Neural progenitor cell (in vitro differentiated cells): ENCODE results near the gene NDUFAF7. TPM values are rescaled to one million over a fixed set of nuclear protein-coding genes. Genes with fewer than 3 reads are reported as not detected.

Source experiments
- DNase-seq: peaks from one replicate; pipeline ENCODE4 v3.0.0-alpha.2; 2016; ENCODE audit warnings: low spot score
- H2AFZ ChIP-seq: fragments of 200-600 bp; sonication (generic); replicated peaks from 2 replicates; pipeline ENCODE4 v1.6.1; 2016; ENCODE audit warnings: antibody characterized with exemption
- H3F3A ChIP-seq: fragments of 200-600 bp; sonication (generic); 2 replicates; pipeline ENCODE4 v1.6.1; 2016; ENCODE audit warnings: antibody characterized with exemption, low read depth
- H3K27ac ChIP-seq: fragments of 200-600 bp; sonication (generic); 2 replicates; pipeline ENCODE4 v1.5.1; 2016; ENCODE audit warnings: mild to moderate bottlenecking
- H3K27me3 ChIP-seq: fragments of 200-600 bp; sonication (generic); 2 replicates; pipeline ENCODE4 v1.6.1; 2016; ENCODE audit warnings: mild to moderate bottlenecking, moderate library complexity
- H3K36me3 ChIP-seq: fragments of 200-600 bp; sonication (generic); 2 replicates; pipeline ENCODE4 v1.5.1; 2016
- H3K4me1 ChIP-seq: fragments of 200-600 bp; sonication (generic); 2 replicates; pipeline ENCODE4 v1.6.1; 2016; ENCODE audit warnings: mixed run types
- H3K4me2 ChIP-seq: fragments of 200-600 bp; sonication (generic); 2 replicates; pipeline ENCODE4 v1.6.1; 2016
- H3K4me3 ChIP-seq: fragments of 200-600 bp; sonication (generic); 2 replicates; pipeline ENCODE4 v1.5.1; 2016
- H3K79me2 ChIP-seq: fragments of 200-600 bp; sonication (generic); 2 replicates; pipeline ENCODE4 v1.6.1; 2016; ENCODE audit warnings: low read depth
- H3K9ac ChIP-seq: fragments of 200-600 bp; sonication (generic); 2 replicates; pipeline ENCODE4 v1.6.1; 2016
- H3K9me3 ChIP-seq: fragments of 200-600 bp; sonication (generic); 2 replicates; pipeline ENCODE4 v1.5.1; 2016; ENCODE audit warnings: low read depth
- H4K20me1 ChIP-seq: fragments of 200-600 bp; sonication (generic); 2 replicates; pipeline ENCODE4 v1.6.1; 2016; ENCODE audit warnings: low read depth
- H3K27ac Mint-ChIP-seq: 3 replicates; pipeline ENCODE4 v1.8.0; 2021; ENCODE audit warnings: mixed read lengths
- H3K27me3 Mint-ChIP-seq: 2 replicates; pipeline ENCODE4 v1.8.0; 2022; ENCODE audit warnings: low read depth, mild to moderate bottlenecking, inconsistent platforms, moderate library complexity, mixed read lengths; ENCODE audit not compliant: insufficient read depth
- H3K36me3 Mint-ChIP-seq: 3 replicates; pipeline ENCODE4 v1.8.0; 2021; ENCODE audit warnings: mixed read lengths
- H3K4me1 Mint-ChIP-seq: 3 replicates; pipeline ENCODE4 v1.8.0; 2021; ENCODE audit warnings: mixed read lengths
- H3K4me3 Mint-ChIP-seq: 3 replicates; pipeline ENCODE4 v1.8.0; 2021; ENCODE audit warnings: mild to moderate bottlenecking, moderate library complexity, mixed read lengths
- H3K9me3 Mint-ChIP-seq: 3 replicates; pipeline ENCODE4 v1.8.0; 2020; ENCODE audit warnings: mixed read lengths
- CTCF ChIP-seq: fragments of 200-600 bp; sonication (generic); IDR thresholded peaks from 2 replicates; pipeline ENCODE4 v1.5.1; 2017; ENCODE audit warnings: antibody characterized with exemption, mild to moderate bottlenecking
- EZH2 ChIP-seq: fragments of 200-600 bp; sonication (generic); IDR thresholded peaks from 2 replicates; pipeline ENCODE4 v1.6.1; 2017; ENCODE audit warnings: antibody characterized with exemption, mild to moderate bottlenecking, moderate library complexity
- EZH2phosphoT487 ChIP-seq: fragments of 200-600 bp; sonication (generic); IDR thresholded peaks from 2 replicates; pipeline ENCODE4 v1.6.1; 2017; ENCODE audit warnings: antibody characterized with exemption
- total RNA-seq: library from RNA; depleted of rRNA; stranded (reverse); fragments of >200 nt; gene quantifications from 2 replicates; pipeline ENCODE4 v1.2.3, GENCODE V29; 2015; ENCODE audit warnings: low replicate concordance

Gene NDUFAF7
- total RNA-seq, 1 donor from 2014 or later: 47.4 TPM

- H3K27ac Mint-ChIP-seq: no peak overlapping the region
- Histone ChIP-seq H2AFZ (no peak overlapping the region), H3K4me2 (no peak overlapping the region)
Measured at GRCh38 chr2:37189452-37190153, 41.9 kb upstream of the NDUFAF7 start.

GRCh38 chr2:37190290-37190689, 41.2 kb upstream of the NDUFAF7 start:
- H3F3A ChIP-seq: peaks cover 31% of the 10 kb centered on the region
- no peaks in the 10 kb centered on the region for H3K36me3 ChIP-seq
- no peak overlapping the region for H2AFZ ChIP-seq
- no peak overlapping the region for H3K4me2 ChIP-seq
- H3K27me3 Mint-ChIP-seq: no peaks in the 10 kb centered on the region
- no peak overlapping the region for H3K4me3 Mint-ChIP-seq
- no peaks in the 10 kb centered on the region for H3K9me3 ChIP-seq
- no peaks in the 10 kb centered on the region for H3K79me2 ChIP-seq
- H3K27ac ChIP-seq: no peak overlapping the region
- no peak overlapping the region for H3K27ac Mint-ChIP-seq
- no peak for DNase-seq
- H3K27me3 ChIP-seq: no peaks in the 10 kb centered on the region
- H3K9ac ChIP-seq: no peak overlapping the region
- H3K36me3 Mint-ChIP-seq: no peaks in the 10 kb centered on the region
- no peaks in the 10 kb centered on the region for H3K9me3 Mint-ChIP-seq
- H4K20me1 ChIP-seq: no peaks in the 10 kb centered on the region
- H3K4me1 ChIP-seq: peaks cover 21% of the 10 kb centered on the region
- peaks cover 9% of the 10 kb centered on the region for H3K4me1 Mint-ChIP-seq
- TF ChIP-seq EZH2 (no peak), CTCF (no peak), EZH2phosphoT487 (no peak)
- H3K4me3 ChIP-seq: no peak overlapping the region

More at GRCh38 chr2:37189452-37190153, 41.9 kb upstream of the NDUFAF7 start:
- Histone ChIP-seq H3K4me1 (peaks cover 21% of the 10 kb centered on the region), H3K9me3 (no peaks in the 10 kb centered on the region), H3F3A (peaks cover 31% of the 10 kb centered on the region), H3K4me3 (no peak overlapping the region), H4K20me1 (no peaks in the 10 kb centered on the region), H3K79me2 (no peaks in the 10 kb centered on the region), H3K27ac (no peak overlapping the region), H3K36me3 (no peaks in the 10 kb centered on the region), H3K27me3 (no peaks in the 10 kb centered on the region), H3K9ac (no peak overlapping the region)
- H3K4me1 Mint-ChIP-seq: peaks cover 9% of the 10 kb centered on the region
- no peaks in the 10 kb centered on the region for H3K9me3 Mint-ChIP-seq
- no peaks in the 10 kb centered on the region for H3K36me3 Mint-ChIP-seq
- DNase-seq: peak; percentile 51
- H3K4me3 Mint-ChIP-seq: no peak overlapping the region
- no peaks in the 10 kb centered on the region for H3K27me3 Mint-ChIP-seq
- TF ChIP-seq CTCF (peak; percentile 10), EZH2 (no peak)

DNA sequence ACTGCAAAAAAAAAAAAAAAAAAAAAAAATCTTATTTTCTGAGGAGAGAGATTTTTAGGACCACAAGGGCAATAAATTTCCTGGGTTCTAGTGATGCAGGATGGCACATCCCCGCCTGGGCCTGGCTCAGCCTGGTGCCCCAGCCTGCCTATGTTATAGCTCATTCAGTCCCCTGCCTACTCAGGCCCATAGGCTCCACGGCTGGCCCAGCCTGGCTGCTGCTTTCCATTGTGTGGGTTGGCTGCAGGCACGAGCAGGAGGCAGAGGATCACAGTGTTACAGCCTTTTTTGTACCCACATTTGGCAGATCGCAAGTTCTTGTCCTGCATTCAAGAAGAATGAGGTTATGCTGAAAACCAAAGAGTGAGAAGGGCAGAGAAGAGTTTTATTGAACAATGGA, 40.2 kb upstream of the NDUFAF7 start:
- Mint-ChIP-seq H3K27ac (no peak overlapping the region), H3K27me3 (no peaks in the 10 kb centered on the region), H3K9me3 (peaks cover 2% of the 10 kb centered on the region), H3K36me3 (no peaks in the 10 kb centered on the region), H3K4me3 (no peak overlapping the region), H3K4me1 (peaks cover 9% of the 10 kb centered on the region)
- Histone ChIP-seq H2AFZ (peak overlapping the region; percentile 61), H3K27ac (no peak overlapping the region), H3K27me3 (no peaks in the 10 kb centered on the region), H3K4me1 (peaks cover 21% of the 10 kb centered on the region), H4K20me1 (no peaks in the 10 kb centered on the region), H3K4me3 (no peak overlapping the region), H3K9me3 (no peaks in the 10 kb centered on the region), H3K36me3 (no peaks in the 10 kb centered on the region), H3F3A (peaks cover 31% of the 10 kb centered on the region), H3K4me2 (no peak overlapping the region), H3K79me2 (no peaks in the 10 kb centered on the region), H3K9ac (no peak overlapping the region)
- peak; percentile 52 for DNase-seq
- TF ChIP-seq CTCF (no peak), EZH2phosphoT487 (no peak), EZH2 (no peak)
